Activated gamma-delta T cell treated with Interleukin-2 at 50 U/mL for 16 hours (primary cell): ENCODE results near the gene CNTNAP2.

ENCODE experiments used
- DNase-seq: peaks from one replicate; pipeline ENCODE4 v3.0.0-alpha.2; 2020

Gene CNTNAP2

DNA sequence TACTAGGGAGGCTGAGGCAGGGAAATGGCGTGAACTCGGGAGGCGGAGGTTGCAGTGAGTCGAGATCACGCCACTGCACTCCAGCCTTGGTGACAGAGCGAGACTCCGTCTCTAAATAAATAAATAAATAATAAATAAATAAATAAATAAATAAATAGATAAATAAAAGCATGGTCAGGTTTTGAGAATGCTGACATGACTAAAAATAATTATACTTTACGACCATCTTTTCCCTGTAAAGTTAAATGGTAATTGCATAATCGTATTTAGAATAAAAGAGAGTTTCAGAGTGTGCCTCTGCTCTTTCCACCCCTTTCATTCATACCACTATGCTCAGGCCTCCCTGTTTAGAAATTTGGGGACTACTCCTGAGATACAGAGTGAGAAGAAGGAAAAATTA lies 326.5 kb downstream of the CNTNAP2 start:
- no peak for DNase-seq

DNA sequence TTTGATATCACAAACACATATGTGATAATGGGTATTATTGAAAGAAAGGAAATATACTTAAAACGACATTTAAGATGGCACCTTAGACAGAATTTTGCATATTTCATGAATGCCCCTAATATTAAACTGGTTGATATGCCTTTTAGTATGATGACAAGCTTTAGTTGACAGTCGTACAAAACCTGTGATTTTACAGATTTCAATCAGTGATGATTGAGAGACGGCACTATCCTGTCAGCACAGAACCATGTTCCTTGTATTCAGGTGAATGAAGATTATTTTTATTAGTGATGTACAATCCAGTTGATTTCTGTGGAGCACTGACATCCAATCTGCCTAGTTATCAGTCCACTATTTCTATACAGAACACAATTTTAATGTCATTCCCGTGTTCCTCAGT lies 333.0 kb downstream of the CNTNAP2 start:
- no peak for DNase-seq

DNA sequence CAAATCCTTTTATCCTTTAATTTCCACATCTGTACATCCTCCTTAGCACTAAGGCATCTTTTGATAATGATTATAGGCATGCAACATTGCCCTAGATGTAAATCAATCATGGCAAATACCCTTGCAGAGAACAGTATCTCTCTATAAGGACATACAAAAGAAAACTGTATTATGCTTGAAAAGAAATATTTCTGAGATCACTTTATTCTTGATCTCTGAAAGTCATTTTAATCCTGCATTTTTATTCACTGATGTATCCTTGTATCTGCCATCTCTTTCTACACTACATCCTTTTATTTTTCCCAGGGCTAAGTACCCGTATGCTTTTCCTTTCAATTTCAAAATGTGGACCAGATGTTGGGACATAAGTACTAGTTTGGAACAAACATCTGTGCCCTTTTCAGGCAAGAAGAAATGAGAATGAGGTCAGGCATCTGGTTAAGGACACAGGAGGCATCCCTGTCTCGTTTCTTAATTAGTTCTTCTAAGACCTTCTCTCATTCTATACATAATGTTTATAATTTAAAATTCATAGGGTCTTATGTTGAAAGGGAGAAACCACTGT lies 338.6 kb downstream of the CNTNAP2 start:
- no peak for DNase-seq

DNA sequence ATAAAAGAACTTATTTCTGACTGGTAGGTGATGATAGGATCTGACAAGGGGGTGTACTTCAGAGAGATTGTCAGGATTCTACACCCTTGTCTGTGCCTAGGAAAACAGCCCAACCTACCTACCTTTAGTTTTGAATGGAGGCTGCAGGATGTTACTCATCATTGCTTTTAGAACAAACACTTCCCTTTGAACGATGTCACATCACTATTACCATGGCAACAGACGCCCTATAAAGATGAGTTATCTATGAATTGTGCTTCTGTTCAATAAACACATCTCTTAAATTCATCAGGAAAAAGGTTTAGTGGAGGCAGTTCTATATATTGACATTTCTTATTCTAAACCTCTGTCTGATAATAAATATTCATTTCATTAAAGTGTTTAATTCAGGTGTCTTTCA lies 362.4 kb downstream of the CNTNAP2 start:
- no peak for DNase-seq

DNA sequence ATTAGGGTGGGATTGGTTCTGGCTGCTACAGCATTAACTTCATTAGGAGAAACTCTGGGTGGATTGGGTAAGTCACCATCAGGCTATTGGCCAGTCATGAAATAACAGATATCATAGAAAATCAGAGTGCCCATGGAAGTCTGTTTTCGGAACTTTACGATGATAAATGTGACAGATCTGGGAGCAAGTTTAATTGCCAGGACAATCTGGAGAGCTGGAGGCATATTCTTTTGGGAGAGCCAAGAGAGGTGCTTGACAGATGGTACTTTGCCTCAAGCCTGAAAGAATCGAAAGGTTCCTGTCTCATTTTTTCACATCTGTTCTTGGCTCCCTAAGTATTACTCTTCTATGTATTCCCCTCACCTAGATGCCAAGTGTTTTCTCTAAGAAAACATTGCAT lies 369.9 kb downstream of the CNTNAP2 start:
- no peak for DNase-seq

DNA sequence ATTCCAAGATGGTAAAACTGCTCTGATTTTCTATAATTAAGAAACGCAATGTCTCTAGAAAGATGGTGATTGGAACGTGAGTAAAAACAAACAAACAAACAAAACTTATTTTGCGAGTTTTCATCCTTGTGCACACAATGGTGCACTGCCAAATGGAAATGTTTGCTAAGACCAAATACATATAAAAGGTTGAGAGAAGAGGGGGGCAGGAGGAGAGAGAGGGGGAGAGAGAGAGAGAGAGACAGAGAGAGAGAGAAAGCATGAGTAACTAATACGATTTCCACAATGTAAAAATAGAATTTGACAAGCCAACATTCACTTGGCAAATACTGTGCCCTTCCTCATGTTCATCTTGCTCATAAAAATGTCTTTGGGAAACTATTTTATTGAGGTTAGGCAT lies 375.4 kb downstream of the CNTNAP2 start:
- DNase-seq: no peak

DNA sequence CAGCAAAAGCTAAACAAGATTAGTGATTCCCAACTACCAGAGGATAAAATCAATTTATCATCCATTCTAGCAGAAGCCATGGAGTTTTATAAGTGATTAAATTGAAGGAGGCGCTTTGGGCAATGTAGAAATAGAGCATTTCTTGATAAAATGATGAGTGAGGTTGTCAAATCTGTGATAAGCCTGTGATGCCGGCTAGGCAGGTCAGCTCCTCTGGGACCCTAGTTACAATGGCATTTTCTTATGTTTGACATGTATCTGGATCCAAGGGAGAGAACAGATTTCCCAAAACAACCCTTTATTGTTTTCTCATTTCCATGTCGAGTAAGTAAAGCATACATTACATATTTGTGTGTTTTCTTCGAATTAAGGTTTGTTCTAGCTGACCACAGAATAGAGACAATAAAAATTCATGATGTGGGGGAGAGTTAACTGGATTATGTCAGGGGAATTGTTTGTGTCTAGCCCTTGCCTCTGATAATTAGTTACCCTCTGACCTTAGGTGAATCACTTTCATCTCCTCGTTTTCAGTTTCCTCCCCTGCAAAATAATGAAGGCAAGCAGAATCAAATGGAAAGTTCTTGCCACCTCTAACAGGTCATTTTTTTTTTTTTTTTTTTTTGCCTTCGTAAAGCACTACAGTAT lies 378.5 kb downstream of the CNTNAP2 start:
- DNase-seq: no peak

DNA sequence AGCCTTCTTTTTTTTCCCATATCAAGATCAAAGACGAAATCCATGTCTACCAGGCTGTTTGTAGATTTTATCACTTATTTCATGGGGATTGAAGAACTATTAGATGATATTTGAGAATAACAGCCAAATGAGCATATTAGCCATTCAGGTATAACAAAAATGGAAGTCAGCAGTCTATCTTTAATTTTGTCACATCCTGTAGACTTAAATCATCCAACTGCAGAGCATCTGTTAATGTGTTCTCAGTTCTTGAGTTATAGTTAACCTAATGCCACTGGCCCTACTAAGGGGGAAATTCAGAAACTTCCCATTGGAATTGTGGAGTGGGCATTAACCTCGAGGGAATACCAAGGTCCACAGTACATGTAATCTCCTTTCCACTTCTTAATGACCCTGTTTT lies 380.1 kb downstream of the CNTNAP2 start:
- no peak for DNase-seq

DNA sequence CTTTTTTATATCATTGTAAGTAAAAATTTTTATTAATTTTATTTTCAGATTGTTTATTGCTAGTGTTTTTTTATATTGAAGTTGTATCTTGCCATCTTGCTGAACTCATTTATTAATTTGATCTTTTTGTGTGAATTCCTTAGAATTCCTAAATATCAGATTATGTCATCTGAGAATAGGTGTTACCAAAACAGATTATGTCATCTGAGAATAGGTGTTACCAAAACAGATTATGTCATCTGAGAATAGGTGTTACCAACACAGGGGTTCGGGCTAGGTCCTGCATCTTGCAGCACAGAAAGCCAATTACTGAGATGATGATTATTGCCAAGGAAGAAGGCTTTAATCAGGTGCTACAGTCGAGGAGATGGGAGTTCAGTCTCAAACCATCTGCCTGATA lies 383.4 kb downstream of the CNTNAP2 start:
- DNase-seq: no peak

DNA sequence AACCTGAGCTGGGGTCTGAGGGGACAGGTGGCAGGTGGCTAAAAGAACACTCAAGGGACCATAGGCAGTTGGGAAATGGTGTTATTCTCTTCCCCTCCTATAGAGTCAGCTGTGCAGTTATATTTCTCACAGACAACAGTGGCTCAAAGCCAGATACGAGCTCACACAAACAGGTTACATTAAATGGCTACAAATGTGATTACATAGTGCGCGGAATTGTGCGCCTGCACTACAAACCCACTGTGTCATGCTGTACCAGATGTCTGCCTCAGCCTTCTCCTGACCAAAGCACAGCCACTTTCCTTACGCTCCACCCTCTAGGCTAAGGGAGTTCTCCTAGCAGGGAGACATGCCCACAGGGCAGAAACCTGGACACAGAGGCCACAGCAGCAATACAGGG lies 387.2 kb downstream of the CNTNAP2 start:
- DNase-seq: no peak

DNA sequence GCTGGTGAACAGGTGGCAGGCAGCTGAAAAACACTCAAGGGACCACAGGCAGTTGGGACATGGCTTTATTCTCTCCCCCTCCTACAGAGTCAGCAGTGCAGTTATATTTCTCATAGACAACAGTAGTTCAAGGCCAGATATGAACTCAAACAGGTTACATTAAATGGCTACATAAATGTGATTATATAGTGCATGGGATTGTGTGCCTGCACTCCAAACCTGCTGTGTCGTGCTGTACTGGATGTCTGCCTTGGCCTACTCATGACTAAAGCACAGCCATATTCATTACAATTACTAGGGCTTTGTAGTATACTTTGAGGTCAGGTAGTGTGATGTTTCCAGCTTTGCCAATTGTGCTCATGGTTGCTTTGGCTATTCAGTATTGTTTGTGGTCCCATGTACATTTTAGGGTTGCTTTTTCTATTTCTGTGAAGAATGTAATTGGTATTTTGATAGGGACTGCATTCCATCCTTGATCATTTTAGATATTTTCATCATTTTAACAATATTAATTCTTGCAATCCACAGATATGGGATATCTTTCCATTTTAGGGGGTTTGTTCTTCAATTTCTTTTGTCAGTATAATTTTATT lies 393.6 kb downstream of the CNTNAP2 start:
- DNase-seq: no peak

DNA sequence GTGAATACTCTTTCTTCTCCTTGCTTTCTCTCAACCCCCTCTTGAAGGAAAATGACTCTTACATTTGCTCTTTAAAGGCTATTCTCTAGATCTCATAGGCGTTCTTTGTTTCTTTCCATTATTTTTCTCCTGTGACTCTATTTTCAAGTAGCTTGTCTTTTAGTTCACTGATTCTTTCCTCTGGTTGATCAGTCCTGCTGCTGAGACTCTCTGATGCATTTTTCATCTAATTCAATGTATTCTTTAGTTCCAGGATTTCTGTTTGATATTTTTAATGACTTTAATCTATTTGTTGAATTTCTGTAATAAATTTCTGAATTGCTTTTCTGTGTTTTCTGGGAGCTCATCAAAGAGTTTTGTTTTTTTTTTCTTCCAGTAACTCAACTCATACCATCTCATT lies 397.7 kb downstream of the CNTNAP2 start:
- no peak for DNase-seq

DNA sequence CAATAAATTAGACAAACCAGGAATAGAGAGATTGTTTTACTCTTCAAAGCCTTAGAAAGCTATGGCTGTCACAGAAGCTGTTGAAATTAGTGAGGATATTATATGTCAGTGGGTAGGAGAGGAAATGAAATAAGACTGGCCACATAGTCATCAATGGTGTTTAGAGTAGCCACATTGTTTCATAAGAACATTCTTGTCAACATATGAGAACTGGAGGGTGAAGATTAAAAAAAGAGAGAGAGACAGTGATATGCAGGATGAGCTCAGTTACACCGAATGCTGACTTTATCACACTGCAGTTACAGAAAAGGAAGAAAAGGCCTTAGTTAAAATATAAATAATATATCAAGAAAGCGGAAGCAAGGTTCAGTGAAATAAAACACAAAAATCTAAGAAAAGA lies 412.0 kb downstream of the CNTNAP2 start:
- no peak for DNase-seq

DNA sequence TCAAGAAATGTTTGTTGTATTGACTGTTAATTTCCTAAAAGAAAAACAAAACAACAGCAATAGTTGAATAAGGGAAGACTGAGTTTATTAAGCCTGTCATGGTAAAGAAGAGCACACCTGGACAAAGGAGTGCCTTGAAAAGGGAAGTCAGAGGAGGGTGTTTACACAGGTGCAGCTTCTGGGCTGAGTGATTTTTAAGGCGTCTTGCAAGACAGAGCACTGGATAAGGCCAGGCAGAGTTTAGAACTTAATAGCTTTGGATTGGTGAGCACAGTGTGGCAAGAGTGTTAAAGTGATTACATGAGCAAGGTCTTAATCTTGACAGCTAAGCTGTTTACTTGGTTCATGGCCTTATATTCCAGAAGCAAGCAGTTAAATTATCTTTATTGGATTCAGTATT lies 423.2 kb downstream of the CNTNAP2 start:
- no peak for DNase-seq

DNA sequence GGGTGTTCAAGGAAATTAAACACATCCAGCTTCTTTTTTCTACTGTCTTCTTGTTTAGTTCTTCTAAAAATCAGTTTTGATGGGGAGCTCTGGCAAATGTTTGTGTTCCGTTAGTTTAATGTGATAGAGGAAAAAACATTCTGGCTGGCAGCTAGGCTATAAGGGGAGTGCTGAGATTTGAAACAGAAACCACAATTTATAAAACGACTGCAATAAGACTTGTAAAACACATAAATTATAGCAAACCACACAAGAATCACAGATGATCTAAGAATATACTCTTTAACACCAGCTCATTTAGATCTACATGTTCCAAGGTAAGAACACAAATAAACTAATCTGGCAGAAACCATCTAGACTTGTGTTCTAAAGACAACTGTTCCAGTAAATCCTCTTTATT lies 425.5 kb downstream of the CNTNAP2 start:
- DNase-seq: no peak

DNA sequence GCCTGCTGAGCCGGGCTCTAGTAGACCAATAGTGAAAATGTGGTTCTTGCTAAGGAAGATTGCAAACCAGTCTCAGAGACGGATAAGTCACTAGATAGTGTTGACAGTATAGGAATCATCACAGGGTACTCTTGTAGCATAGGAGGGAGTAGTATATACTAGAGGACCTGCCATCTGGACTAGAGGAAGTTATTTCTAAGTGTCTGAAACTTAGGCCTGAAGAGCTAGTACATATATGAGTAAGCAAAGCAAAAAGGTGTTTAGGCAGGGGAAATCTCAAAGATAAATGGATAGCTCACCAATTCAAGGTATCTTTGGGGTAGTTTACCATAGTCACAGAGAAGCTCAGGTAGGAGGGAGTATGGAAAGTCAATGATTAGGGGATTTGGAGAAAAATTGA lies 428.1 kb downstream of the CNTNAP2 start:
- no peak for DNase-seq

DNA sequence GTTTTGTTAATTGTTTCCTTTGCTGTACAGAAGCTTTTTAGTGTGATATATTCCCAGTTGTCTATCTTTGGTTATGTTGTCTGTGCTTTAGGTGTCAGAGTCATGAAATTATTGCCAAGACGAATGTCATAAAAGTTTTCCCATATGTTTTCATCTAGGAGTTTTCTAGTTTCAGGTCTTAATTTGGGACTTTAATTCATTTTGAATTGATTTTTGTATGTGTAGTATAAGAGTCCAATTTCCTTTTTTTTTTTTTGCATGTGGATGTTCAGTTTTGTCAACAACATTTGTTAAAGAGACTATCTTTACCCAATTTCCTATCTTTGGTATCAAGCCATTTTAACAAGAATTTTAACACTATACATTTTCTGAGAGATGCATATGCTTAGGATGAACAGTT lies 432.2 kb downstream of the CNTNAP2 start:
- no peak for DNase-seq

DNA sequence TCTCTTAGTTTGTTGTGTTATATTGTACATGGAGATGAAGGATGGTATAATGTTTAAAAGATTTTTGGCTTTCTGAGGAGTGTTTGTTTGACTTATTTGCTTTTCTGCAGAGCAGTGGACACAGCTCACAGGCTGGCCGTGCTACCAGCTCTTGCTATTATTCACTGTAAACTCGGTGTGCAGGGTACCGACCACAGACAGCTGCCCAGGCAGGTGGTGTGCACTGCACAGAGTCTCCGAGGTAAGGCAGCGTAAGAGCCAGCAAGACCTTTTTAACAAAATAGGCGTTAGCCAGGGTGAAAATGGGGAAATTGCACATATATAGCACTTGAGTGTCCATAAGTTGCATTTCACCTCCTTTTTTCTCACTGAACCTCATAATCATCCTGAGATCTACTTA lies 438.0 kb downstream of the CNTNAP2 start:
- no peak for DNase-seq

DNA sequence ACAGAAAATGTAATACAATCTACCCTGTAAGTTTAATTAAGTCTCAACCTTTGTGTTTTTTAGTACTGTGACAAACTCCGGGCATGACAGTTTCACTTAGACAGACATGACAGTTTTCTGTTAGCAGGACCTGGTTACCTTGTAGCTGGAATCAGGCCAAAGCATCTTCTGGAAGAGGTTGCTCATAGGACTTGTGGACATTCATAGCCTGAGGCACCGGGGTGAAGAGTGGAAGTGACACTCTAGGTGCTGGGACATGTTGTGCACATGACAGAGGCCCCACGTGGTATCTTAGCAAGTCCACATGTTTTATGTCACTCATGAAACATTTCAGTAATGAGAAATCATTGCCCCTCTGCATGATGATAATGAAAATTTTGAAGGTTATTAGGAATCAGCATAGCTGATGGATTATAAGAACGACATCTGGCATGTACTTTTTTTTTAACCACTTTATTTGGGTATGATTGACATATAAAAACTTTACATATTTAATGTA lies 441.4 kb downstream of the CNTNAP2 start:
- no peak for DNase-seq

DNA sequence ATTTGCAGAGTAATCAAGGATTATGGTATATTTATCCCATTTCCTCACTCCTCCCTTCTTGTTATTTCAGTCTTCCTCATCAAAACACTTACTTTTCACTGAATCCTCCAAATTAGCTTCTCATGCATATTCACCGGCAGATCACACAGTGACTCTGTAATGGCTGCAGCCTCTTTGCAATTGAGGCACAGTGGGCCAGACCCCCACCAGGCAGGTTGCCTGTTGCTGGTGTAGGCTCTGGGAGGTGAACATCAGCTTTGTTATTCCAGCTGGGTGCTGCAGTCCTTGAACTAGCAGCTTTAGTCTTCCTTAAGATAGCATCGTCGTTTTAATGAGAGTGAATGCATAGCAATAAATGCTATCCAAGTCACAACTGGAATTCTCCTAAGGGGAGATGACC lies 449.3 kb downstream of the CNTNAP2 start:
- no peak for DNase-seq

DNA sequence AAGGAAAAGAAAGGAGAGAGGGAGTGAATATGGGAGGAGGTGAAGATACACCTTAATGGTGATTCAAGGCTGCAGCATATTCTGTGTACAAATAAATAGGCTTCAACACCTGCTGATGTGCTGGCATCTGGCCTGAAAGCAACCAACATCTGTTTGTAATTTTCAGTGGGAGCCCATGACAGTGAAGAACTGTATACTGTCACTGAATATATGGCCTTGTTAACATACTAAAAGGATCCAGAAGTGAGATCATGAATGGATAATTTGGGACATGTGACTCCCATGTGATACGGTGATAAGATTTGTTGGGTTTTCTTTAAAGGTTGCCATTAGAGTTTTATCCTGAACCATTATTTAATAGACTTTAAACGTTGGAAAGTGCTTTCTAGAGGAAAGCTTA lies 459.3 kb downstream of the CNTNAP2 start:
- no peak for DNase-seq

DNA sequence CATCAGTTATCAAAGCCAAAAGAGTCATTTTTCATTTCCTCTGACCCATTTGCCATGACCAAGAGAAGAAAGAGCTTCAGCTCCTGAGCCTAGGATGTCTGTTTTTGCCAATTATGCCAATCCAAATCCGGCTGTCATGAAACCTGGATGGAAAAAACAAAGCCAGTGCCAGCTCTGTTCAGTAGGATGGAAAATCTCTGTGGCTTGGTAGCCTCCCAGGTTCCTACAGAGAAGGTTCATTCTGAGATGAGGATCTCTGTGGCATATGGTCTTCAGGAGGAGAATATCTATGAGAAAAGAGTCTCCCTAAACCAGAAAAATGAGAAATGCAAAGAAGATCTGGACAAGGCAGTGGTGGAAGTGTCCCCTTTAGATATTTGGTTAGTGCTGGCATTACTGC lies 475.4 kb downstream of the CNTNAP2 start:
- DNase-seq: no peak

DNA sequence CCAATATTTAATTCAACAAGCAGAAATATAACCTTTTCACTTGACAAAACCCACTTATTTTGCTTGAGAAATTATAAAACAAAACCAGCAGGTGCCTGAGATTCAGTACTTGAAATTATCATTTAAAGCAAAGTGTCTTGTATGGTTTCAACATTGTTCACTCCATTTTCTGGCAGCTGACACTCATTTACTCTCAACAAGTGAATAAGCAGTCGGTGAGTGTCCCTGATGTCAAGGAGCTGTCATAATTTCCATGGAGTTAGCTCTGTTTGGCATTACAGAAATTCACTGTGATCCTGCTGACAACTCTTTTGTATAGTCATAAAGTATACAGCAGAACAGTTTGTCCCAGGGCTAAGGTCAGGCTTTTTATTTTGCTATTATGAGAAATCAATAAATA lies 490.0 kb downstream of the CNTNAP2 start:
- DNase-seq: no peak

DNA sequence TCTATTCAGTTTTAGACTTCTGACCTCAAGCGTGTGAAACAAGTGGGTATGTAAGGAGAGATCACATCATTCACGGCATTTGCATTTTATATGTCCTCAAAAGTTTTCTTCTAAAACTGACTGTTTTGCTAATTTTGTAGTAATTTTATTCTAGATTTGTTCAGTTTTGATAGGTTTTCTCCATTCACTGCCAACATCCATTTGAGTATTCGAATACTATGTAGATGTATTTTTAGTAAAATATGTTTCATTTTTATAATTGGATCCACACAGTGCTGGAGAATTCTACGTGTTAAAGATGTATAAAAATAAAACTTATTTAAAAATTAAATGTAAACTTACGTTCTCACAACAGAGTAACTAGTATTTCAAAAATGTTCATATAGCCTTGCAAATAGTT lies 503.0 kb downstream of the CNTNAP2 start:
- DNase-seq: no peak

DNA sequence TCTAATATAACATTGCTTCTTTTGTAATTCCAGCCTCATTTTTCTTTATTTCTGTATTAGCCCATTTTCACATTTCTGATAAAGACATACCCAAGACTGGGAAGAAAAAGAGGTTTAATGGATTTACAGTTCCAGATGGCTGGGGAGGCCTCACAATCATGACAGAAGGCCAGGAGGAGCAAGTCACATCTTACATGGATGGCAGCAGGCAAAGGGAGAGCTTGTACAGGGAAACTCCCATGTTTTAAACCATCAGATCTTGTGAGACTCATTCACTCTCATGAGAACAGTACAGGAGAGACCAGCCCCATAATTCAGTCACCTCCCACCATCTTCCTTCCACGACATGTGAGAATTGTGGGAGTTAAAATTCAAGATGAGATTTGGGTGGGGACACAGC lies 510.3 kb downstream of the CNTNAP2 start:
- DNase-seq: no peak
